ENCODE results near the gene DLGAP4.
"Not testable (repeated sequence)": the region's sequence is repeated elsewhere in the genome, so short reads cannot be mapped to it uniquely, and the experiment has no call there.

DLGAP4 gene

GRCh38 chr20:36379914-36380313 lies 73.8 kb downstream of the DLGAP4 start:
- not testable (repeated sequence) for H3K4me3 ChIP-seq (ENCODE audit: insufficient read depth, low read depth, low read length); H3K27ac ChIP-seq (ENCODE audit: insufficient read depth, low read depth, low read length, poor library complexity, severe bottlenecking); H3K9me3 ChIP-seq (ENCODE audit: control insufficient read depth, low read length); H3K4me1 ChIP-seq (ENCODE audit: control insufficient read depth, insufficient read depth, low read length); H3K27me3 ChIP-seq (ENCODE audit: control insufficient read depth, insufficient read depth, low read length, poor library complexity, severe bottlenecking); H3K36me3 ChIP-seq (ENCODE audit: control insufficient read depth, insufficient read depth, low read length)
- 91 to 94% methylated on average over 1 of the region's 1 CpG for WGBS, 2 experiments

GRCh38 chr20:36384022-36384619 lies 78.0 kb downstream of the DLGAP4 start:
- Histone ChIP-seq H3K27ac (ENCODE audit: insufficient read depth, low read depth, low read length, poor library complexity, severe bottlenecking) (no peak overlapping the region), H3K9me3 (ENCODE audit: control insufficient read depth, low read length) (no peaks in the 10 kb centered on the region), H3K36me3 (ENCODE audit: control insufficient read depth, insufficient read depth, low read length) (no peaks in the 10 kb centered on the region), H3K4me1 (ENCODE audit: control insufficient read depth, insufficient read depth, low read length) (no peaks in the 10 kb centered on the region), H3K4me3 (ENCODE audit: insufficient read depth, low read depth, low read length) (no peak overlapping the region), H3K27me3 (ENCODE audit: control insufficient read depth, insufficient read depth, low read length, poor library complexity, severe bottlenecking) (no peaks in the 10 kb centered on the region)
- WGBS, 2 experiments = 1 to 3% methylated on average over 6 of the region's 6 CpGs

GRCh38 chr20:36385503-36385902 lies 79.4 kb downstream of the DLGAP4 start:
- Histone ChIP-seq H3K36me3 (ENCODE audit: control insufficient read depth, insufficient read depth, low read length) (no peaks in the 10 kb centered on the region), H3K9me3 (ENCODE audit: control insufficient read depth, low read length) (no peaks in the 10 kb centered on the region), H3K27ac (ENCODE audit: insufficient read depth, low read depth, low read length, poor library complexity, severe bottlenecking) (no peak overlapping the region), H3K27me3 (ENCODE audit: control insufficient read depth, insufficient read depth, low read length, poor library complexity, severe bottlenecking) (no peaks in the 10 kb centered on the region), H3K4me1 (ENCODE audit: control insufficient read depth, insufficient read depth, low read length) (no peaks in the 10 kb centered on the region), H3K4me3 (ENCODE audit: insufficient read depth, low read depth, low read length) (no peak overlapping the region)
- WGBS, 2 experiments = 78 to 80% methylated on average over 3 of the region's 3 CpGs

GRCh38 chr20:36386236-36386635 lies 80.1 kb downstream of the DLGAP4 start:
- no peak overlapping the region for H3K4me3 ChIP-seq (ENCODE audit: insufficient read depth, low read depth, low read length)
- H3K27me3 ChIP-seq (ENCODE audit: control insufficient read depth, insufficient read depth, low read length, poor library complexity, severe bottlenecking) = no peaks in the 10 kb centered on the region
- no peaks in the 10 kb centered on the region for H3K36me3 ChIP-seq (ENCODE audit: control insufficient read depth, insufficient read depth, low read length)
- H3K27ac ChIP-seq (ENCODE audit: insufficient read depth, low read depth, low read length, poor library complexity, severe bottlenecking) = no peak overlapping the region
- peaks cover 4% of the 10 kb centered on the region for H3K4me1 ChIP-seq (ENCODE audit: control insufficient read depth, insufficient read depth, low read length)
- no peaks in the 10 kb centered on the region for H3K9me3 ChIP-seq (ENCODE audit: control insufficient read depth, low read length)

- Histone ChIP-seq H3K4me1 (ENCODE audit: control insufficient read depth, insufficient read depth, low read length) (peaks cover 8% of the 10 kb centered on the region), H3K4me3 (ENCODE audit: insufficient read depth, low read depth, low read length) (no peak overlapping the region), H3K36me3 (ENCODE audit: control insufficient read depth, insufficient read depth, low read length) (no peaks in the 10 kb centered on the region), H3K27ac (ENCODE audit: insufficient read depth, low read depth, low read length, poor library complexity, severe bottlenecking) (no peak overlapping the region), H3K27me3 (ENCODE audit: control insufficient read depth, insufficient read depth, low read length, poor library complexity, severe bottlenecking) (no peaks in the 10 kb centered on the region), H3K9me3 (ENCODE audit: control insufficient read depth, low read length) (no peaks in the 10 kb centered on the region)
- 80 to 83% methylated on average over 2 of the region's 2 CpGs for WGBS, 2 experiments
Observed at GRCh38 chr20:36390269-36390668, 84.1 kb downstream of the DLGAP4 start.

GRCh38 chr20:36390719-36391415 lies 84.7 kb downstream of the DLGAP4 start:
- Histone ChIP-seq H3K9me3 (ENCODE audit: control insufficient read depth, low read length) (no peaks in the 10 kb centered on the region), H3K4me1 (ENCODE audit: control insufficient read depth, insufficient read depth, low read length) (peaks cover 8% of the 10 kb centered on the region), H3K27me3 (ENCODE audit: control insufficient read depth, insufficient read depth, low read length, poor library complexity, severe bottlenecking) (no peaks in the 10 kb centered on the region), H3K27ac (ENCODE audit: insufficient read depth, low read depth, low read length, poor library complexity, severe bottlenecking) (no peak overlapping the region), H3K36me3 (ENCODE audit: control insufficient read depth, insufficient read depth, low read length) (no peaks in the 10 kb centered on the region), H3K4me3 (ENCODE audit: insufficient read depth, low read depth, low read length) (no peak overlapping the region)
- WGBS, 2 experiments = 70 to 82% methylated on average over 5 to 6 of the region's 6 CpGs

GRCh38 chr20:36391456-36391855 lies 85.3 kb downstream of the DLGAP4 start:
- H3K36me3 ChIP-seq (ENCODE audit: control insufficient read depth, insufficient read depth, low read length) = no peaks in the 10 kb centered on the region
- no peak overlapping the region for H3K27ac ChIP-seq (ENCODE audit: insufficient read depth, low read depth, low read length, poor library complexity, severe bottlenecking)
- no peak overlapping the region for H3K4me3 ChIP-seq (ENCODE audit: insufficient read depth, low read depth, low read length)
- 23 to 24% methylated on average over 5 of the region's 5 CpGs for WGBS, 2 experiments
- no peaks in the 10 kb centered on the region for H3K27me3 ChIP-seq (ENCODE audit: control insufficient read depth, insufficient read depth, low read length, poor library complexity, severe bottlenecking)
- no peaks in the 10 kb centered on the region for H3K9me3 ChIP-seq (ENCODE audit: control insufficient read depth, low read length)
- H3K4me1 ChIP-seq (ENCODE audit: control insufficient read depth, insufficient read depth, low read length) = peaks cover 8% of the 10 kb centered on the region

GRCh38 chr20:36391955-36392354 lies 85.8 kb downstream of the DLGAP4 start:
- H3K27me3 ChIP-seq (ENCODE audit: control insufficient read depth, insufficient read depth, low read length, poor library complexity, severe bottlenecking) = no peaks in the 10 kb centered on the region
- WGBS, 2 experiments = 58 to 66% methylated on average over 5 of the region's 5 CpGs

GRCh38 chr20:36392989-36393388 lies 86.8 kb downstream of the DLGAP4 start:
- H3K27me3 ChIP-seq (ENCODE audit: control insufficient read depth, insufficient read depth, low read length, poor library complexity, severe bottlenecking) = no peaks in the 10 kb centered on the region
- 91% methylated on average over 3 of the region's 3 CpGs for WGBS, 2 experiments

More at GRCh38 chr20:36391955-36392354, 85.8 kb downstream of the DLGAP4 start:
- no peak overlapping the region for H3K4me3 ChIP-seq (ENCODE audit: insufficient read depth, low read depth, low read length)
- no peak overlapping the region for H3K27ac ChIP-seq (ENCODE audit: insufficient read depth, low read depth, low read length, poor library complexity, severe bottlenecking)
- no peaks in the 10 kb centered on the region for H3K9me3 ChIP-seq (ENCODE audit: control insufficient read depth, low read length)
- H3K36me3 ChIP-seq (ENCODE audit: control insufficient read depth, insufficient read depth, low read length) = no peaks in the 10 kb centered on the region
- H3K4me1 ChIP-seq (ENCODE audit: control insufficient read depth, insufficient read depth, low read length) = peaks cover 8% of the 10 kb centered on the region

GRCh38 chr20:36394340-36394965 lies 88.3 kb downstream of the DLGAP4 start:
- WGBS, 2 experiments = 89 to 90% methylated on average over 20 of the region's 20 CpGs
- H3K4me3 ChIP-seq (ENCODE audit: insufficient read depth, low read depth, low read length) = no peak overlapping the region
- H3K27me3 ChIP-seq (ENCODE audit: control insufficient read depth, insufficient read depth, low read length, poor library complexity, severe bottlenecking) = no peaks in the 10 kb centered on the region
- H3K4me1 ChIP-seq (ENCODE audit: control insufficient read depth, insufficient read depth, low read length) = peaks cover 8% of the 10 kb centered on the region
- H3K9me3 ChIP-seq (ENCODE audit: control insufficient read depth, low read length) = no peaks in the 10 kb centered on the region
- H3K27ac ChIP-seq (ENCODE audit: insufficient read depth, low read depth, low read length, poor library complexity, severe bottlenecking) = no peak overlapping the region
- no peaks in the 10 kb centered on the region for H3K36me3 ChIP-seq (ENCODE audit: control insufficient read depth, insufficient read depth, low read length)

More at GRCh38 chr20:36392989-36393388, 86.8 kb downstream of the DLGAP4 start:
- no peaks in the 10 kb centered on the region for H3K9me3 ChIP-seq (ENCODE audit: control insufficient read depth, low read length)
- no peak overlapping the region for H3K4me3 ChIP-seq (ENCODE audit: insufficient read depth, low read depth, low read length)
- no peaks in the 10 kb centered on the region for H3K36me3 ChIP-seq (ENCODE audit: control insufficient read depth, insufficient read depth, low read length)
- no peak overlapping the region for H3K27ac ChIP-seq (ENCODE audit: insufficient read depth, low read depth, low read length, poor library complexity, severe bottlenecking)
- H3K4me1 ChIP-seq (ENCODE audit: control insufficient read depth, insufficient read depth, low read length) = peaks cover 8% of the 10 kb centered on the region
